H9 (cell line): Measurements from ENCODE around the gene ALPG. TPM values are rescaled to one million over a fixed set of nuclear protein-coding genes. Genes with fewer than 3 reads are reported as not detected.
A peak's percentile ranks its signal among the peaks of the same experiment; 100 is the strongest.

Experiments
- DNase-seq: peaks from one replicate; pipeline ENCODE4 v3.0.0-alpha.2; 2017
- H2AFZ ChIP-seq: one replicate; pipeline ENCODE4 v1.6.1; 2013; ENCODE audit warnings: mild to moderate bottlenecking, low read length, control low read depth, moderate library complexity
- H2AK5ac ChIP-seq: 2 replicates; pipeline ENCODE4 v1.6.1; 2013; ENCODE audit warnings: low read length, control low read depth, mixed read lengths; ENCODE audit not compliant: insufficient read length
- H2BK120ac ChIP-seq: one replicate; pipeline ENCODE4 v1.6.1; 2013; ENCODE audit warnings: low read depth, mild to moderate bottlenecking, low read length, control low read depth, inconsistent platforms; ENCODE audit not compliant: poor library complexity, severe bottlenecking
- H2BK12ac ChIP-seq: 2 replicates; pipeline ENCODE4 v1.6.1; 2013; ENCODE audit warnings: low read length, control low read depth, mixed read lengths, low read depth; ENCODE audit not compliant: insufficient read length
- H2BK15ac ChIP-seq: 2 replicates; pipeline ENCODE4 v1.6.1; 2013; ENCODE audit warnings: low read depth, low read length, control low read depth
- H2BK20ac ChIP-seq: one replicate; pipeline ENCODE4 v1.6.1; 2013; ENCODE audit warnings: low read depth, mild to moderate bottlenecking, low read length, control low read depth, inconsistent platforms; ENCODE audit not compliant: poor library complexity, severe bottlenecking
- H2BK5ac ChIP-seq: 2 replicates; pipeline ENCODE4 v1.6.1; 2013; ENCODE audit warnings: low read length, control low read depth, mixed read lengths; ENCODE audit not compliant: insufficient read length
- H3K14ac ChIP-seq: 2 replicates; pipeline ENCODE4 v1.6.1; 2013; ENCODE audit warnings: low read length, control low read depth; ENCODE audit not compliant: insufficient read depth
- H3K18ac ChIP-seq: 2 replicates; pipeline ENCODE4 v1.6.1; 2013; ENCODE audit warnings: low read depth, mild to moderate bottlenecking, mixed read lengths, low read length, control low read depth; ENCODE audit not compliant: insufficient read length
- H3K23ac ChIP-seq: 2 replicates; pipeline ENCODE4 v1.6.1; 2013; ENCODE audit warnings: low read length, control low read depth, mixed read lengths, low read depth; ENCODE audit not compliant: insufficient read length
- H3K23me2 ChIP-seq: 2 replicates; pipeline ENCODE4 v1.6.1; 2013; ENCODE audit warnings: low read depth, mild to moderate bottlenecking, mixed read lengths, low read length, control low read depth; ENCODE audit not compliant: insufficient read length, poor library complexity, severe bottlenecking
- H3K27ac ChIP-seq: 2 replicates; pipeline ENCODE4 v1.5.1; 2013; ENCODE audit warnings: low read length, control low read depth, mixed read lengths, low read depth; ENCODE audit not compliant: insufficient read length
- H3K27me3 ChIP-seq: 2 replicates; pipeline ENCODE4 v1.6.1; 2013; ENCODE audit warnings: low read length, control low read depth, inconsistent platforms; ENCODE audit not compliant: insufficient read depth
- H3K4ac ChIP-seq: 2 replicates; pipeline ENCODE4 v1.6.1; 2013; ENCODE audit warnings: low read depth, mild to moderate bottlenecking, control low read depth, inconsistent platforms, low read length, moderate library complexity
- H3K4me1 ChIP-seq: 2 replicates; pipeline ENCODE4 v1.6.1; 2013; ENCODE audit warnings: low read length, control low read depth, inconsistent platforms; ENCODE audit not compliant: insufficient read depth
- H3K4me2 ChIP-seq: 2 replicates; pipeline ENCODE4 v1.6.1; 2013; ENCODE audit warnings: low read length, control low read depth, mixed read lengths; ENCODE audit not compliant: insufficient read length, insufficient read depth
- H3K56ac ChIP-seq: 2 replicates; pipeline ENCODE4 v1.6.1; 2013; ENCODE audit warnings: low read depth, mild to moderate bottlenecking, mixed read lengths, low read length, control low read depth; ENCODE audit not compliant: insufficient read length
- H3K79me1 ChIP-seq: 2 replicates; pipeline ENCODE4 v1.6.1; 2013; ENCODE audit warnings: low read depth, mild to moderate bottlenecking, moderate library complexity, low read length, control low read depth, inconsistent platforms; ENCODE audit not compliant: insufficient read depth, poor library complexity, severe bottlenecking
- H3K79me2 ChIP-seq: 2 replicates; pipeline ENCODE4 v1.6.1; 2013; ENCODE audit warnings: low read length, control low read depth, inconsistent platforms; ENCODE audit not compliant: insufficient read depth
- H3K9ac ChIP-seq: 2 replicates; pipeline ENCODE4 v1.6.1; 2013; ENCODE audit warnings: low read length, control low read depth, mixed read lengths; ENCODE audit not compliant: insufficient read length; ENCODE audit errors: extremely low read depth
- H3K9me3 ChIP-seq: one replicate; pipeline ENCODE4 v1.6.1; 2013; ENCODE audit warnings: low read depth, low read length, inconsistent platforms; ENCODE audit not compliant: control insufficient read depth
- H3T11ph ChIP-seq: one replicate; pipeline ENCODE4 v1.6.1; 2013; ENCODE audit warnings: mild to moderate bottlenecking, low read length, control low read depth, inconsistent platforms
- H4K20me1 ChIP-seq: one replicate; pipeline ENCODE4 v1.6.1; 2013; ENCODE audit not compliant: control insufficient read depth, insufficient read length, insufficient read depth
- H4K5ac ChIP-seq: 2 replicates; pipeline ENCODE4 v1.6.1; 2013; ENCODE audit warnings: low read depth, mild to moderate bottlenecking, mixed read lengths, low read length, control low read depth; ENCODE audit not compliant: insufficient read length
- H4K8ac ChIP-seq: replicated peaks from 2 replicates; pipeline ENCODE4 v1.6.1; 2013; ENCODE audit warnings: low read length, control low read depth, mixed read lengths, low read depth; ENCODE audit not compliant: insufficient read length
- H4K91ac ChIP-seq: 2 replicates; pipeline ENCODE4 v1.6.1; 2013; ENCODE audit warnings: low read depth, mild to moderate bottlenecking, moderate library complexity, mixed read lengths, low read length, control low read depth; ENCODE audit not compliant: insufficient read length
- H3K27ac Mint-ChIP-seq, 3 experiments: 2 replicates in 2 of 3; 3 replicates in 1 of 3; pipeline ENCODE4 v1.8.0; 2020 to 2021; ENCODE audit warnings: mixed read lengths in 3 of 3, mild to moderate bottlenecking in 1 of 3, moderate library complexity in 1 of 3
- H3K27me3 Mint-ChIP-seq: 2 replicates; pipeline ENCODE4 v1.8.0; 2021; ENCODE audit warnings: low read depth, mild to moderate bottlenecking, moderate library complexity, mixed read lengths
- H3K36me3 Mint-ChIP-seq, 3 experiments: 2 replicates in 2 of 3; 3 replicates in 1 of 3; pipeline ENCODE4 v1.8.0; 2020 to 2021; ENCODE audit warnings: low read depth in 3 of 3, mixed read lengths in 3 of 3; ENCODE audit not compliant: insufficient read depth in 1 of 3
- H3K4me1 Mint-ChIP-seq, 2 experiments: 2 replicates each; pipeline ENCODE4 v1.8.0; 2020; ENCODE audit warnings: mixed read lengths in 2 of 2
- H3K4me3 Mint-ChIP-seq, 2 experiments: 2 replicates in 1 of 2; 3 replicates in 1 of 2; pipeline ENCODE4 v1.8.0; 2020 to 2021; ENCODE audit warnings: mild to moderate bottlenecking in 2 of 2, mixed read lengths in 2 of 2, moderate library complexity in 1 of 2
- H3K9me3 Mint-ChIP-seq, 2 experiments: 2 replicates in 1 of 2; 3 replicates in 1 of 2; pipeline ENCODE4 v1.8.0; 2020; ENCODE audit warnings: mild to moderate bottlenecking in 2 of 2, mixed read lengths in 2 of 2, moderate library complexity in 1 of 2
- WGBS: extraction: QIAGEN DNeasy Blood & Tissue Kit; methylation state at CpG from one replicate; pipeline ENCODE4 v1.1.7; 2013; ENCODE audit warnings: missing lambda C conversion rate, low lambda C conversion rate, mixed read lengths; ENCODE audit not compliant: insufficient read length; ENCODE audit errors: extremely low coverage; 5-methylcytosine and 5-hydroxymethylcytosine counted together
- total RNA-seq: library from RNA; stranded (reverse); gene quantifications from 2 replicates; pipeline ENCODE4 v1.2.1, GENCODE V29; 2021
- TF ChIP-seq, protein P1 (sequence below): fragments of 200-600 bp; sonication (generic); conservative IDR thresholded peaks from 3 replicates; pipeline ENCODE4 v1.8.0; 2021; ENCODE audit warnings: antibody characterized with exemption, mild to moderate bottlenecking

The ALPG gene
- total RNA-seq, 1 experiment from 2014 or later = 1.3 TPM

DNA sequence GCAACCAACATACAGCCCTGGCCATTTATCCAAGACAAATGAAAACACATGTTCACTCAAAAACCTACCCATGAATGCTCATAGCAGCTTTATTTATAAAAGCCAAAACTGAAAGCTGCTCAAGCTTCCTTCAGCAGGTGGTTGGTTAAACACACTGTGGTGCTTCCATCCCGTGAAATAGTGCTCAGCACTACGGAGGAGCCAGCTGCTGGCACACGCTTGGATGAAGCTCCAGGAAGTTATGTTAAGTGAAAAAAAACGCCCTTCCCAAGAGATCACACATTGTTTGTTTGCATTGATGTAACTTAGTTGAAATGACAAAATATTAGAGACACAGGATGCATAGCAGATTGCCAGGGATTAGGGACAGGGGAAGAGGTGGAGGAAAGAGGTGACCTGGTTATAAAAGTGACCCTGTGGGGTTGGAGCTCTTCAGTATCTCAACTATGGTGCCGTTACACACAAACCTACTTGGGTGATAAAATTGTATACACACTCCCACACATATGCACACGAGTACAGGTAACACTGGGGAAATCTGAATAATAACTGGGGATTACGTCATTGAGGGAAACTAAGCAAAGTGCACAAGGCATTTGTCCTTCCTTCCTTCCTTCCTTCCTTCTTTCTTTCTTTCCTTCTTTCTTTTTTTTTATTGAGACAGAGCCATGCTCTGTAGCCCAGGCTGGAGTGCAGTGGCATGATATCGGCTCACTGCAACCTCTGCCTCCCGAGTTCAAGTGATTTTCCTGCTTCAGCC lies 6.2 kb upstream of the ALPG start:
- Histone ChIP-seq H2BK120ac (no peak overlapping the region), H3K27me3 (no peaks in the 10 kb centered on the region), H3K9ac (no peak overlapping the region), H4K91ac (no peak overlapping the region), H3T11ph (no peak overlapping the region), H2BK12ac (no peak overlapping the region), H2BK15ac (no peak overlapping the region), H3K23ac (no peak overlapping the region), H2BK20ac (no peak overlapping the region), H4K20me1 (no peaks in the 10 kb centered on the region), H2BK5ac (no peak overlapping the region), H3K18ac (no peak overlapping the region), H3K14ac (no peak overlapping the region), H3K27ac (no peak overlapping the region), H3K4ac (no peak overlapping the region), H2AFZ (no peak overlapping the region), H3K56ac (no peak overlapping the region), H4K5ac (no peak overlapping the region), H4K8ac (no peak overlapping the region), H3K23me2 (no peaks in the 10 kb centered on the region), H3K79me2 (no peaks in the 10 kb centered on the region), H3K4me2 (no peak overlapping the region), H2AK5ac (no peak overlapping the region), H3K4me1 (no peaks in the 10 kb centered on the region), H3K9me3 (no peaks in the 10 kb centered on the region), H3K79me1 (no peaks in the 10 kb centered on the region)
- Mint-ChIP-seq H3K9me3 (no peaks in the 10 kb centered on the region), H3K4me1 (peaks cover 5 to 15% of the 10 kb centered on the region in 2 experiments), H3K27me3 (peaks cover 2% of the 10 kb centered on the region; the same call in 1 of the 2 replicates), H3K36me3 (peaks cover 0 to 73% (median 16%) of the 10 kb centered on the region in 3 experiments; a peak in 4 of 7 replicates), H3K4me3 (no peak overlapping the region), H3K27ac (peak overlapping the region in 2 of 3 experiments; percentile 71 to 74; a peak in 2 of 7 replicates)
- no peak for DNase-seq
- no CpG with 5 or more reads among the region's 9 CpGs for WGBS
- TF ChIP-seq, protein P1, sequence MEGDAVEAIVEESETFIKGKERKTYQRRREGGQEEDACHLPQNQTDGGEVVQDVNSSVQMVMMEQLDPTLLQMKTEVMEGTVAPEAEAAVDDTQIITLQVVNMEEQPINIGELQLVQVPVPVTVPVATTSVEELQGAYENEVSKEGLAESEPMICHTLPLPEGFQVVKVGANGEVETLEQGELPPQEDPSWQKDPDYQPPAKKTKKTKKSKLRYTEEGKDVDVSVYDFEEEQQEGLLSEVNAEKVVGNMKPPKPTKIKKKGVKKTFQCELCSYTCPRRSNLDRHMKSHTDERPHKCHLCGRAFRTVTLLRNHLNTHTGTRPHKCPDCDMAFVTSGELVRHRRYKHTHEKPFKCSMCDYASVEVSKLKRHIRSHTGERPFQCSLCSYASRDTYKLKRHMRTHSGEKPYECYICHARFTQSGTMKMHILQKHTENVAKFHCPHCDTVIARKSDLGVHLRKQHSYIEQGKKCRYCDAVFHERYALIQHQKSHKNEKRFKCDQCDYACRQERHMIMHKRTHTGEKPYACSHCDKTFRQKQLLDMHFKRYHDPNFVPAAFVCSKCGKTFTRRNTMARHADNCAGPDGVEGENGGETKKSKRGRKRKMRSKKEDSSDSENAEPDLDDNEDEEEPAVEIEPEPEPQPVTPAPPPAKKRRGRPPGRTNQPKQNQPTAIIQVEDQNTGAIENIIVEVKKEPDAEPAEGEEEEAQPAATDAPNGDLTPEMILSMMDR = no peak
